ENCODE measurements around the gene PARP15. TPM values are rescaled to one million over a fixed set of nuclear protein-coding genes. Genes with fewer than 3 reads are reported as not detected.

Gene PARP15
- total RNA-seq, 4 donors from 2014 or later, result 1.2 to 10.3 (median 4.2) TPM

DNA sequence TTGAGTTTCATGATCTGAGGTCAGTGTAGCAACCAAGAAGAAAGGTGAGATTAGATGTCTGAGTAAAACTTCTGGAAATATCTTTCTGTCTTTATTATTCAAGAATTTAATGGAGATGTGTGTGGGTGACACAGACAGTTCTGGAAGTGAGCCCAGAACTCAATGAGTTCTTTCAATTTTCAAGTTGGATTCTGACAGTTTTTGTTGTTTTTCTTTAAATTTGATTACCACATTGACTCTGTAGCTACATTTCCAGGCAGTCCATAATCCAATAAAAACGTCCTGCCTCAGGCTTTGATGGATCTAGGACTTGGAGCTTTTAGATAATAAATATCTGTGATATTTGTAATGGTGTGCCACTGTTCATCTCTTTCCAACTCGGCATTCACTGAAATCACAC is 99.3 kb downstream of the PARP15 start:
- in situ Hi-C loops (cut with MboI; ENCODE audit: low pct_ligation_motif_present in 1 of 4, low pct_unique_long_range_greater_than_20kb in 1 of 4, low sequenced_read_pairs in 3 of 4), result loop anchor here (5.0 to 25.0 kb wide), 6 partner anchors 119 to 292 kb away; partner anchors contain the start of genes FAM162A (in 2 of the 4), MIX23 (in 2 of the 4) and WDR5B (in 1 of the 4)
- no peak for DNase-seq
- no peak overlapping the region for H3K27ac ChIP-seq
- no peaks in the 10 kb centered on the region for H3K9me3 ChIP-seq
- no peaks in the 10 kb centered on the region for H3K36me3 ChIP-seq
- no peak overlapping the region for H3K4me3 ChIP-seq
- peaks cover 8 to 23% (median 10%) of the 10 kb centered on the region in 4 donors for H3K4me1 ChIP-seq
- no peaks in the 10 kb centered on the region for H3K27me3 ChIP-seq
- intact Hi-C loops (cut with DNase I; ENCODE audit: low total_unique reads), result loop anchor here (10.0 kb wide), 1 partner anchor 1132 kb away; the partner anchor contains the start of gene POLQ
- TF ChIP-seq, protein P1, sequence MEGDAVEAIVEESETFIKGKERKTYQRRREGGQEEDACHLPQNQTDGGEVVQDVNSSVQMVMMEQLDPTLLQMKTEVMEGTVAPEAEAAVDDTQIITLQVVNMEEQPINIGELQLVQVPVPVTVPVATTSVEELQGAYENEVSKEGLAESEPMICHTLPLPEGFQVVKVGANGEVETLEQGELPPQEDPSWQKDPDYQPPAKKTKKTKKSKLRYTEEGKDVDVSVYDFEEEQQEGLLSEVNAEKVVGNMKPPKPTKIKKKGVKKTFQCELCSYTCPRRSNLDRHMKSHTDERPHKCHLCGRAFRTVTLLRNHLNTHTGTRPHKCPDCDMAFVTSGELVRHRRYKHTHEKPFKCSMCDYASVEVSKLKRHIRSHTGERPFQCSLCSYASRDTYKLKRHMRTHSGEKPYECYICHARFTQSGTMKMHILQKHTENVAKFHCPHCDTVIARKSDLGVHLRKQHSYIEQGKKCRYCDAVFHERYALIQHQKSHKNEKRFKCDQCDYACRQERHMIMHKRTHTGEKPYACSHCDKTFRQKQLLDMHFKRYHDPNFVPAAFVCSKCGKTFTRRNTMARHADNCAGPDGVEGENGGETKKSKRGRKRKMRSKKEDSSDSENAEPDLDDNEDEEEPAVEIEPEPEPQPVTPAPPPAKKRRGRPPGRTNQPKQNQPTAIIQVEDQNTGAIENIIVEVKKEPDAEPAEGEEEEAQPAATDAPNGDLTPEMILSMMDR (IDR thresholded peaks at IDR 0.05), result no peak
- no peak for TF ChIP-seq POLR2AphosphoS5 (IDR thresholded peaks at IDR 0.05)
- TF ChIP-seq EP300 (IDR thresholded peaks at IDR 0.05; ENCODE audit: low read depth), result no peak
- no peak for TF ChIP-seq POLR2A (IDR thresholded peaks at IDR 0.05)
- 72 to 79% methylated on average over 2 of the region's 2 CpGs for WGBS, 2 donors (ENCODE audit: low coverage in 1 of 2)

DNA sequence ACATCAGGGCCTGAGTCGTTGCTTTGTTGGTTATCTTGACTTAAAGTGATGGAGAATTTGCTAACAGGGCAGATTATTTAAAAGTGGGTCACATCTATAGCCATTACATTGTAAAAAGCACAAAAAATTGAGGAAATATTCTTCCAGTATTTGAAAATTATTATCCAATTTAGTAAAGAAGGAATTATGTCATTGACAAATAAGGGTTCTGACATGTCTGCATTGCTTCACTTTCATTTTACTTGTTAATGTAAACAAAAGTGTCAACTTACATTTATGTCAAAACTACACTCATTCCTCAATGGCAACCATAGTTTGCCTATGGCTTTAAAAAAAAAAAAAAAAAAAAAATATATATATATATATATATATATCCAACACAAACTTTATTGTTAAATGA is 99.8 kb downstream of the PARP15 start:
- no peak for DNase-seq
- H3K36me3 ChIP-seq, result no peaks in the 10 kb centered on the region
- intact Hi-C loops (cut with DNase I; ENCODE audit: low total_unique reads), result loop anchor here (10.0 kb wide), 1 partner anchor 1132 kb away; the partner anchor contains the start of gene POLQ
- peaks cover 8 to 28% (median 14%) of the 10 kb centered on the region in 4 donors for H3K4me1 ChIP-seq
- in situ Hi-C loops (cut with MboI; ENCODE audit: low pct_ligation_motif_present in 1 of 4, low pct_unique_long_range_greater_than_20kb in 1 of 4, low sequenced_read_pairs in 3 of 4), result loop anchor here (5.0 to 25.0 kb wide), 6 partner anchors 120 to 292 kb away; partner anchors contain the start of genes FAM162A (in 2 of the 4), MIX23 (in 2 of the 4) and WDR5B (in 1 of the 4)
- no peak overlapping the region for H3K27ac ChIP-seq
- 74 to 80% methylated on average over 1 of the region's 1 CpG for WGBS, 2 donors (ENCODE audit: low coverage in 1 of 2)
- H3K27me3 ChIP-seq, result no peaks in the 10 kb centered on the region
- TF ChIP-seq POLR2A (IDR thresholded peaks at IDR 0.05) (no peak), POLR2AphosphoS5 (IDR thresholded peaks at IDR 0.05) (no peak), EP300 (IDR thresholded peaks at IDR 0.05; ENCODE audit: low read depth) (no peak)
- TF ChIP-seq, protein P1 (IDR thresholded peaks at IDR 0.05), result no peak
- H3K4me3 ChIP-seq, result no peak overlapping the region
- H3K9me3 ChIP-seq, result no peaks in the 10 kb centered on the region

DNA sequence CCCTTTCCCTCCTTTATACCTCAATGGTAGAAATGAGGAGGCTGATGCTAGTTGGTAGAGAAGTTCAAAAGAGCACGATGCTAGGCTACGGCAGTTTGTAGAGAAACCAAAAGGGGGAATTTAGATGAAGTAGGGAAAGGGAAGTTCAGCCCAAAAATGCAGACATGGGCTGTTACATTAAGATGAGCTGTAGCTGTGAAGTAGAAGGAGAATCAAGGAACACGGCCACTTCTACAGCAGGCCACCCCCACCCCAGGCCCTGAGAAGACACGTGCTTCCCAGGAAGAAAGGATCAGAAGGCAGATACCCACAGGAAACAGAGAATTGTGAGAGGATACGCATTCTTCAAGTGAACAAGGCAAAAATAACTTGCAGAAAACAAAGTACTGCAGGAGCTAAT is 101.1 kb downstream of the PARP15 start:
- H3K36me3 ChIP-seq, result no peaks in the 10 kb centered on the region
- H3K27me3 ChIP-seq, result no peaks in the 10 kb centered on the region
- H3K4me3 ChIP-seq, result no peak overlapping the region
- peak overlapping the region; percentile 93 to 97 (median 94) for H3K27ac ChIP-seq
- H3K9me3 ChIP-seq, result no peaks in the 10 kb centered on the region
- H3K4me1 ChIP-seq, result peaks cover 8 to 40% (median 16%) of the 10 kb centered on the region in 4 donors
- TF ChIP-seq POLR2AphosphoS5 (IDR thresholded peaks at IDR 0.05), result no peak
- TF ChIP-seq POLR2A (IDR thresholded peaks at IDR 0.05), result no peak
- TF ChIP-seq EP300 (IDR thresholded peaks at IDR 0.05; ENCODE audit: low read depth), result no peak
- TF ChIP-seq, protein P1 (IDR thresholded peaks at IDR 0.05), result no peak
- in situ Hi-C loops (cut with MboI; ENCODE audit: low pct_ligation_motif_present in 1 of 4, low pct_unique_long_range_greater_than_20kb in 1 of 4, low sequenced_read_pairs in 3 of 4) (loop anchor here (5.0 to 25.0 kb wide), 6 partner anchors 121 to 294 kb away; partner anchors contain the start of genes FAM162A (in 2 of the 4), MIX23 (in 2 of the 4) and WDR5B (in 1 of the 4)), intact Hi-C loops (cut with DNase I; ENCODE audit: low total_unique reads) (loop anchor here (10.0 kb wide), 1 partner anchor 1134 kb away; the partner anchor contains the start of gene POLQ)
- WGBS, 2 donors (ENCODE audit: low coverage in 1 of 2), result 79% methylated on average over 5 of the region's 5 CpGs; no CpG with 5 or more reads in 1 of the 2 donors
- DNase-seq, result no peak

DNA sequence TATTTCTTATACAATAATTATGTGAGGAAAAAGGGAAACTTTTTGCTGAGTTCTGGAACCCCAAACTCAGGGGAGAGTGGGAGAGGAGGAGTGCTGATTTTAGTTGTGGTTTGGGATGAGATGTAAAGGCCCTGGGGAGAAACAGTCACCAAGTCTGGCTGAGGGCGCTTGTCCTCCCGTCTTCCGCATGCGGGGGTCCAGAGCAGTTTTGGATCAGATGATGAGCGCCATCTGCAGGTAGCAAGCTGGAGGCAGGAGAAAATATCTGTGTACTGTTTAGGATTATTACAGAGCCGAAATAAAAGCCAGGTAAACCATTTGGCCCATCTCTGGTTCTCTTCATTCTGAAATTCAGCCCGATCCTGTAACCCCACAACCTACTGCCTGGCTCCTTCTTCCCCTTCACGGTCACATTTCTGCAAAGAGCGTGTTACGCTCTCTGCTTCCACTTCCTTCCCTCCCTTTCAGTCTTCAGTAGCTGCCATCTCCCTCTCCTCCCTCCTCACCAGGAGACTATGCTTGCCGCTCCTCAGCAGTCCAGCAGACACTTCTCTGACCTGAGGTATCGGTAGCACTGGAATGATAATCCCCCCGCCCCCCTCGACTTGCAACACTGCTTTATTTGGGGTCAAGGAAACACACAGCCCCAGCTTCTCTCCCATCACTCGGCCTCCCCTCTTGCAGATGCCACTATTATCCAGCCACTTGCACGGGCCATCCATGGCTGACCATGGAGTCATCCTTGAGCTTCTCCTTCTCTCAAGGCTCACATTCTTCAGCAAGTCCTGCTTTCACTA is 101.8 kb downstream of the PARP15 start:
- peak overlapping the region in 3 of 4 donors; percentile 8 to 99 (median 22) for H3K4me3 ChIP-seq
- no peaks in the 10 kb centered on the region for H3K36me3 ChIP-seq
- peak overlapping the region; percentile 93 to 97 (median 94) for H3K27ac ChIP-seq
- H3K27me3 ChIP-seq, result no peaks in the 10 kb centered on the region
- peaks cover 8 to 47% (median 16%) of the 10 kb centered on the region in 4 donors for H3K4me1 ChIP-seq
- in situ Hi-C loops (cut with MboI; ENCODE audit: low pct_ligation_motif_present in 1 of 4, low pct_unique_long_range_greater_than_20kb in 1 of 4, low sequenced_read_pairs in 3 of 4) (loop anchor here (5.0 to 25.0 kb wide), 6 partner anchors 122 to 294 kb away; partner anchors contain the start of genes FAM162A (in 2 of the 4), MIX23 (in 2 of the 4) and WDR5B (in 1 of the 4)), intact Hi-C loops (cut with DNase I; ENCODE audit: low total_unique reads) (loop anchor here (10.0 kb wide), 1 partner anchor 1134 kb away; the partner anchor contains the start of gene POLQ)
- H3K9me3 ChIP-seq, result no peaks in the 10 kb centered on the region
- WGBS, 2 donors (ENCODE audit: low coverage in 1 of 2), result 11% methylated on average over 14 to 16 of the region's 16 CpGs
- peak; percentile 87 for DNase-seq
- TF ChIP-seq EP300 (IDR thresholded peaks at IDR 0.05; ENCODE audit: low read depth), result no peak
- TF ChIP-seq, protein P1 (IDR thresholded peaks at IDR 0.05), result peak; percentile 75 to 90 (median 83)

Data from transverse colon (tissue), 4 donors.